Colonic mucosa (tissue), 4 donors: ENCODE results near the gene ABCA7. TPM values are rescaled to one million over a fixed set of nuclear protein-coding genes. Genes with fewer than 3 reads are reported as not detected.

Experiments used
- DNase-seq: peaks from one replicate; pipeline ENCODE4 v3.0.0-alpha.2; 2020
- H3K27ac ChIP-seq: fragments of 200-600 bp; one replicate; pipeline ENCODE4 v1.8.0; 2021
- H3K27me3 ChIP-seq: fragments of 200-600 bp; one replicate; pipeline ENCODE4 v1.8.0; 2021
- H3K36me3 ChIP-seq: fragments of 200-600 bp; one replicate; pipeline ENCODE4 v1.8.0; 2021
- H3K4me1 ChIP-seq: fragments of 200-600 bp; one replicate; pipeline ENCODE4 v1.8.0; 2021; ENCODE audit warnings: mild to moderate bottlenecking
- H3K4me3 ChIP-seq: fragments of 200-600 bp; one replicate; pipeline ENCODE4 v1.8.0; 2021
- H3K9ac ChIP-seq, 2 donors: one replicate each; pipeline ENCODE4 v1.7.0; 2013; ENCODE audit warnings: control low read depth in 2 of 2, low read depth in 2 of 2, low read length in 2 of 2
- H3K9me3 ChIP-seq: fragments of 200-600 bp; one replicate; pipeline ENCODE4 v1.8.0; 2021
- CTCF ChIP-seq: fragments of 200-600 bp; IDR thresholded peaks from one replicate; pipeline ENCODE4 v1.8.0; 2022; ENCODE audit warnings: antibody characterized with exemption, mild to moderate bottlenecking
- intact Hi-C: fragments of 100-400 bp; cut with DNase I; formaldehyde crosslinking; loops from one replicate; pipeline ENCODE4 v1.14.1; 2022
- total RNA-seq, 2 donors: library from RNA; stranded (reverse); fragmentation: NEBNext Ultra II Directional in 1 of 2; extraction: Animal tissue kit (Norgen Biotek cat#: 25700) in 1 of 2; gene quantifications; one replicate each; pipeline ENCODE4 v1.2.1, GENCODE V29; 2021
- donor health status: healthy.
- donor health status: DM: no; HTN: no; CAD: no.
- donor health status: DM: no; HTN: no; CAD: no.

ABCA7 gene
- total RNA-seq, 2 donors from 2014 or later, result 23.9 to 31.6 TPM

DNA sequence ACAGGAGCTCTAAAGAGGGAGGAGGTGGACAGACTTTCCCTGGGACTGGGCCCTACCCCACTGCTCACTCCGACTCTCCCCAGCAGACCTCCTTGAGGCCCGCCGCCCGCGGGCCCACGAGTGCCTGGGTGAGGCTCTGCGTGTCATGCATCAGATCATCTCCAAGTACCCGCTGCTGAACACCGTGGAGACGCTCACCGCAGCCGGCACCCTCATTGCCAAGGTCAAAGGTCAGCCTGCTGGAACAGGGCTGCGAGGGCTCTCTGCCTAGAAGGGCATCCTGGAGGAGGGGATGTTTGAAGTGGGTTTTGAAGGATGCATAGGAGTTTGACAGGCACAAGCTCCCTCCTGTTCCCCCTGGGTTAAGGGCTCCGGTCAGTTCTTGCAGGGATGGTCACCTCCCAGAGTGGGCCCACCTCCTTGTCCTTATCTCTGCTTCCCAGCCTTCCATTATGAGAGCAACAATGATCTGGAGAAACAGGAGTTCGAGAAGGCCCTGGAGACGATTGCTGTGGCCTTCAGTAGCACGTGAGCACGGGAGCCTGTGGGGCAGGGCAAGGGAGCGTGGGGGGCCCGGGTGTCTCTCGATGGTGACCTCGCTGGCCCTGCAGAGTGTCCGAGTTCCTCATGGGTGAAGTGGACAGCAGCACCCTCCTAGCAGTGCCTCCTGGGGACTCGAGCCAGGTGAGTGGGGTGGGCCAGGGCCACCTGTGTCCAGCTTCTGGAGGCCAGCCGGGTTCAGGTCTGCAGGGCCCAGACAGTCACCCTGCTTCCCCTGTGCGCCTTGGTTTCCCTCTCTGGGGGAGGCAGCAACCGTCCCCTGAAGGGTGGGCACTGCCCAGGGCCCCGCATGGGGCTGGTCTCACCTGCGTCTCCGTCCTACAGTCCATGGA lies 33.4 kb downstream of the ABCA7 start:
- H3K9ac ChIP-seq, result no peak overlapping the region
- no peaks in the 10 kb centered on the region for H3K9me3 ChIP-seq
- H3K4me1 ChIP-seq, result peaks cover 13% of the 10 kb centered on the region
- no peaks in the 10 kb centered on the region for H3K36me3 ChIP-seq
- DNase-seq, result no peak
- no peak for TF ChIP-seq CTCF
- no peak overlapping the region for H3K27ac ChIP-seq
- no peak overlapping the region for H3K4me3 ChIP-seq
- peaks cover 22% of the 10 kb centered on the region for H3K27me3 ChIP-seq
- intact Hi-C loops, result no loop called here

DNA sequence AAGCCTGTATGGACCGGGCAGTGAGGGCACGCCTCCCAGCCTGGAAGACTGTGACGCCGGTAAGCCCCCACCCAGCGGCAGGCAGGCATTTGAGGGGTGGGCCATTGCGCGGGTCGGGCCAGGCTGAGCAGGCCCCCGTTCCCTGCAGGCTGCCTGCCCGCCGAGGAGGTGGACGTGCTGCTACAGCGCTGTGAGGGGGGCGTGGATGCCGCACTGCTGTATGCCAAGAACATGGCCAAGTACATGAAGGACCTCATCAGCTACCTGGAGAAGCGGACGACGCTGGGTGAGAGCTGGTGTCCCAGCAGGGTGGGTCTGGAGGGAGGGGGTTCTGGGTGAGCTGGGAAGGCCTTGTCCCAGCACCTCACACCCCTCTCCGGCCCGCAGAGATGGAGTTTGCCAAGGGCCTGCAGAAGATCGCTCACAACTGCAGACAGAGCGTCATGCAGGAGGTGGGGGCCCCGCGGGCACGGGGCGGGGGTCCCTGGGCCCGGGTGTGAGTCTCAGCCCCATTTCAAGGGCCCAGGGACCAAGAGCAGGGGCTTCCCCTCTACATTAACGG lies 34.1 kb downstream of the ABCA7 start:
- Histone ChIP-seq H3K27ac (peak overlapping the region; percentile 5), H3K4me1 (peaks cover 9% of the 10 kb centered on the region)
- no peak for DNase-seq

GRCh38 chr19:1074544-1075283 lies 34.8 kb downstream of the ABCA7 start:
- H3K27me3 ChIP-seq, result peaks cover 21% of the 10 kb centered on the region
- H3K9me3 ChIP-seq, result no peaks in the 10 kb centered on the region
- peak overlapping the region; percentile 40 for H3K27ac ChIP-seq
- no peaks in the 10 kb centered on the region for H3K36me3 ChIP-seq
- DNase-seq, result peak; percentile 92
- peak overlapping the region in 1 of 2 donors; percentile 43 for H3K9ac ChIP-seq
- intact Hi-C loops, result no loop called here
- peaks cover 5% of the 10 kb centered on the region for H3K4me1 ChIP-seq
- no peak for TF ChIP-seq CTCF
- H3K4me3 ChIP-seq, result peak overlapping the region; percentile 35

More for the DNA sequence above, 34.1 kb downstream of the ABCA7 start:
- TF ChIP-seq CTCF, result no peak
- Histone ChIP-seq H3K9ac (peak overlapping the region in 1 of 2 donors; percentile 12), H3K9me3 (no peaks in the 10 kb centered on the region), H3K36me3 (no peaks in the 10 kb centered on the region), H3K27me3 (peaks cover 22% of the 10 kb centered on the region), H3K4me3 (no peak overlapping the region)
- intact Hi-C loops, result no loop called here

GRCh38 chr19:1076046-1076386 lies 36.1 kb downstream of the ABCA7 start:
- no peak for DNase-seq
- TF ChIP-seq CTCF, result no peak
- Histone ChIP-seq H3K4me1 (peaks cover 5% of the 10 kb centered on the region), H3K9ac (no peak overlapping the region), H3K27me3 (peaks cover 8% of the 10 kb centered on the region), H3K36me3 (no peaks in the 10 kb centered on the region), H3K9me3 (no peaks in the 10 kb centered on the region), H3K4me3 (no peak overlapping the region), H3K27ac (peak overlapping the region; percentile 40)
- intact Hi-C loops, result no loop called here

DNA sequence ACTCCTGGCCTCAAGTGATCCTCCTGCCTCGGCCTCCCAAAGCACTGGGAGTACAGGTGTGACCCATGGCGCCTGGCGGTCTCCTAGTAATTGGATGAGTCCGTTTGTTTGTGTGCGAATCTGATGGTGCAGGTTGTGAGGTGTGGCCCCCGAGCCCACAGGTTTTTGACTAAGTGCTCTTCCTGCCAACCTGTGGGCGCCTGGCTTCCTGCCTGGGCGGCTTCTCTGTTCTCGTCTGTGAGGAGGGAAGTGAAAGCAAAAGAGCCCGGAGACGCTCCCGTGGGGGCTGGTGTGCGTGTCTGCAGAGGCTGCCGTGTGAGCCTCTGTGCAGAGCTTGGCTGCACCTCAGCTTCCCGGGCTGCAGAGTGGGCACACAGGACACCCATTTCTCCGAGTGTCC lies 37.0 kb downstream of the ABCA7 start:
- no peaks in the 10 kb centered on the region for H3K36me3 ChIP-seq
- peak overlapping the region in 1 of 2 donors; percentile 40 for H3K9ac ChIP-seq
- peak; percentile 75 for DNase-seq
- H3K27ac ChIP-seq, result peak overlapping the region; percentile 44
- no peaks in the 10 kb centered on the region for H3K9me3 ChIP-seq
- TF ChIP-seq CTCF, result no peak
- intact Hi-C loops, result no loop called here
- peaks cover 9% of the 10 kb centered on the region for H3K4me1 ChIP-seq
- H3K4me3 ChIP-seq, result peak overlapping the region; percentile 0
- no peaks in the 10 kb centered on the region for H3K27me3 ChIP-seq
